H1 (cell line): ENCODE results near the gene STX4. TPM values are rescaled to one million over a fixed set of nuclear protein-coding genes. Genes with fewer than 3 reads are reported as not detected.
A peak's percentile ranks its signal among the peaks of the same experiment; 100 is the strongest.

Experiments
- CTCF ChIA-PET: fragments of 300-600 bp; sonication (Branson Sonifier 250); formaldehyde crosslinking; loops from one replicate; lab custom pipeline; 2021; ENCODE audit not compliant: partially characterized antibody; lab: Charles Lee
- POLR2A ChIA-PET: fragments of 300-600 bp; sonication (Branson Sonifier 250); formaldehyde crosslinking; loops from one replicate; lab custom pipeline; 2021; ENCODE audit warnings: inconsistent platforms; ENCODE audit not compliant: partially characterized antibody; lab: Charles Lee
- DNase-seq, 2 experiments: peaks; one replicate each; pipeline versions ENCODE4 v3.0.0 to v3.0.0-alpha.2; 2010 to 2022; ENCODE audit warnings: low spot score in 2 of 2, low read depth in 1 of 2, mixed read lengths in 1 of 2
- FAIRE-seq: peaks from 2 replicates; lab custom pipeline; 2011; peaks lifted over from hg19 to GRCh38; lab: Jason Lieb, UNC
- H2AFZ ChIP-seq: 2 replicates; pipeline ENCODE4 v1.8.1; 2012; ENCODE audit warnings: low read length, inconsistent platforms
- H2AK5ac ChIP-seq: 2 replicates; pipeline ENCODE4 v1.6.1; 2013; ENCODE audit warnings: low read depth, low read length
- H2BK120ac ChIP-seq: replicated peaks from 2 replicates; pipeline ENCODE3; 2013; ENCODE audit warnings: low read depth, low read length, inconsistent platforms
- H2BK12ac ChIP-seq: 2 replicates; pipeline ENCODE4 v1.6.1; 2013; ENCODE audit warnings: low read depth, low read length
- H2BK15ac ChIP-seq: 2 replicates; pipeline ENCODE4 v1.6.1; 2013; ENCODE audit warnings: low read length
- H2BK20ac ChIP-seq: 2 replicates; pipeline ENCODE4 v1.6.1; 2013; ENCODE audit warnings: low read length
- H2BK5ac ChIP-seq: 2 replicates; pipeline ENCODE4 v1.6.1; 2013; ENCODE audit warnings: low read depth, low read length
- H3K14ac ChIP-seq: 2 replicates; pipeline ENCODE4 v1.6.1; 2013; ENCODE audit warnings: inconsistent platforms; ENCODE audit not compliant: insufficient read length
- H3K18ac ChIP-seq: 2 replicates; pipeline ENCODE4 v1.6.1; 2013; ENCODE audit warnings: low read length; ENCODE audit errors: extremely low read depth
- H3K23ac ChIP-seq: 2 replicates; pipeline ENCODE4 v1.6.1; 2013; ENCODE audit warnings: inconsistent platforms; ENCODE audit not compliant: insufficient read length
- H3K23me2 ChIP-seq: 2 replicates; pipeline ENCODE4 v1.6.1; 2013; ENCODE audit warnings: low read depth, low read length
- H3K27ac ChIP-seq: 2 replicates; pipeline ENCODE4 v1.6.1; 2011; ENCODE audit warnings: low read depth, low read length, inconsistent platforms
- H3K27me3 ChIP-seq, 4 experiments: replicated peaks in 1 of 4; 1 replicate in 1 of 4; 2 replicates in 3 of 4; pipeline versions ENCODE4 v1.6.1 to v1.8.1; 2011 to 2013; ENCODE audit warnings: low read length in 3 of 4, mild to moderate bottlenecking in 3 of 4, inconsistent platforms in 2 of 4, mixed read lengths in 2 of 4, moderate library complexity in 1 of 4; ENCODE audit not compliant: control insufficient read depth in 3 of 4, insufficient read depth in 3 of 4; ENCODE audit errors: extremely low read depth in 1 of 4
- H3K36me3 ChIP-seq, 4 experiments: 2 replicates each; pipeline versions ENCODE4 v1.6.1 to v1.8.1; 2011 to 2013; ENCODE audit warnings: mild to moderate bottlenecking in 4 of 4, low read length in 3 of 4, moderate library complexity in 2 of 4, control low read depth in 1 of 4, inconsistent platforms in 1 of 4; ENCODE audit not compliant: insufficient read depth in 4 of 4, control insufficient read depth in 2 of 4
- H3K4ac ChIP-seq: replicated peaks from 2 replicates; pipeline ENCODE3; 2013; ENCODE audit warnings: low read length, low read depth, mixed read lengths, inconsistent platforms; ENCODE audit not compliant: insufficient read length
- H3K4me1 ChIP-seq, 4 experiments: replicated peaks in 1 of 4; 1 replicate in 1 of 4; 2 replicates in 3 of 4; pipeline versions ENCODE4 v1.6.1 to v1.8.1; 2011 to 2013; ENCODE audit warnings: low read length in 3 of 4, inconsistent platforms in 2 of 4, mixed read lengths in 1 of 4; ENCODE audit not compliant: insufficient read depth in 4 of 4, control insufficient read depth in 3 of 4
- H3K4me2 ChIP-seq, 2 experiments: 2 replicates each; pipeline versions ENCODE4 v1.6.1 to v1.8.1; 2011 to 2013; ENCODE audit warnings: low read depth in 2 of 2, low read length in 2 of 2, control low read depth in 1 of 2, inconsistent platforms in 1 of 2, mild to moderate bottlenecking in 1 of 2; ENCODE audit not compliant: insufficient read depth in 1 of 2
- H3K4me3 ChIP-seq, 4 experiments: fragments of 200-600, 300-600 bp in 1 of 4; sonication (generic), shearing (Covaris generic), sonication (Bioruptor Twin) in 1 of 4; 2 replicates each; pipeline versions ENCODE4 v1.5.1 to v1.8.1; 2011 to 2016; ENCODE audit warnings: low read length in 4 of 4, low read depth in 3 of 4, control low read depth in 2 of 4, inconsistent platforms in 2 of 4, mild to moderate bottlenecking in 2 of 4, mixed read lengths in 1 of 4, moderate library complexity in 1 of 4; ENCODE audit not compliant: insufficient read depth in 2 of 4; ENCODE audit errors: extremely low read depth in 1 of 4
- H3K56ac ChIP-seq: replicated peaks from 2 replicates; pipeline ENCODE3; 2013; ENCODE audit warnings: low read depth, mild to moderate bottlenecking, mixed read lengths, low read length, inconsistent platforms; ENCODE audit not compliant: insufficient read length
- H3K79me1 ChIP-seq: 2 replicates; pipeline ENCODE4 v1.6.1; 2013; ENCODE audit warnings: low read depth, low read length, control low read depth
- H3K79me2 ChIP-seq, 2 experiments: 2 replicates each; pipeline versions ENCODE4 v1.6.1 to v1.8.1; 2012 to 2013; ENCODE audit warnings: low read length in 2 of 2, mild to moderate bottlenecking in 2 of 2, inconsistent platforms in 1 of 2; ENCODE audit not compliant: insufficient read depth in 2 of 2, control insufficient read depth in 1 of 2
- H3K9ac ChIP-seq, 4 experiments: replicated peaks in 1 of 4; 1 replicate in 1 of 4; 2 replicates in 3 of 4; pipeline versions ENCODE4 v1.6.1 to v1.8.1; 2011 to 2013; ENCODE audit warnings: low read depth in 3 of 4, low read length in 3 of 4, control low read depth in 2 of 4, mild to moderate bottlenecking in 2 of 4, moderate library complexity in 2 of 4, inconsistent platforms in 1 of 4; ENCODE audit errors: extremely low read depth in 1 of 4
- H3K9me3 ChIP-seq, 2 experiments: 2 replicates each; pipeline versions ENCODE4 v1.6.1 to v1.8.1; 2012 to 2013; ENCODE audit warnings: mild to moderate bottlenecking in 2 of 2, moderate library complexity in 2 of 2, control low read depth in 1 of 2, inconsistent platforms in 1 of 2, low read depth in 1 of 2, low read length in 1 of 2, mixed read lengths in 1 of 2; ENCODE audit not compliant: insufficient read depth in 2 of 2
- H4K20me1 ChIP-seq, 2 experiments: replicated peaks in 1 of 2; 2 replicates each; pipeline versions ENCODE3 to v1.8.1; 2011 to 2013; ENCODE audit warnings: inconsistent platforms in 2 of 2, low read length in 2 of 2, mild to moderate bottlenecking in 1 of 2; ENCODE audit not compliant: insufficient read depth in 2 of 2, control insufficient read depth in 1 of 2
- H4K5ac ChIP-seq: 2 replicates; pipeline ENCODE4 v1.6.1; 2013; ENCODE audit warnings: low read length, low read depth, mixed read lengths, inconsistent platforms; ENCODE audit not compliant: insufficient read length
- H4K8ac ChIP-seq: 2 replicates; pipeline ENCODE4 v1.8.0; 2013; ENCODE audit warnings: mild to moderate bottlenecking, moderate library complexity, low read length, inconsistent platforms; ENCODE audit not compliant: insufficient read depth; ENCODE audit errors: extremely low read depth
- H4K91ac ChIP-seq: replicated peaks from 2 replicates; pipeline ENCODE3; 2013; ENCODE audit warnings: low read length, mixed read lengths, inconsistent platforms; ENCODE audit not compliant: insufficient read length
- ASH2L ChIP-seq: fragments of 200-600, 300-600 bp; sonication (generic); IDR thresholded peaks from one replicate; pipeline ENCODE4 v1.7.1; 2017; ENCODE audit warnings: low read length
- CBX8 ChIP-seq: fragments of 300-800, 300-1000 bp; sonication (generic); IDR thresholded peaks from 2 replicates; pipeline ENCODE4 v1.7.1; 2016; ENCODE audit warnings: low read depth, low read length, borderline replicate concordance
- RXRA ChIP-seq: IDR thresholded peaks from 2 replicates; pipeline ENCODE4 v1.6.1; 2011; ENCODE audit warnings: low read depth, mild to moderate bottlenecking, low read length, moderate library complexity; ENCODE audit not compliant: insufficient read depth
- TAF1 ChIP-seq: IDR thresholded peaks from 2 replicates; pipeline ENCODE4 v1.6.1; 2011; ENCODE audit warnings: mild to moderate bottlenecking, low read depth, low read length
- ZNF274 ChIP-seq: IDR thresholded peaks from 2 replicates; pipeline ENCODE4 v1.7.0; 2012; ENCODE audit warnings: low read length, borderline replicate concordance; ENCODE audit errors: extremely low read depth
- WGBS, 2 experiments: shearing (Covaris generic) in 1 of 2; methylation state at CpG; one replicate each; pipeline versions ENCODE4 v1.1.6 to v1.1.7; 2013 to 2015; ENCODE audit warnings: low lambda C conversion rate in 2 of 2, mixed read lengths in 2 of 2, inconsistent platforms in 1 of 2, low coverage in 1 of 2, missing lambda C conversion rate in 1 of 2; ENCODE audit not compliant: insufficient replicate concordance in 2 of 2, insufficient coverage in 1 of 2, insufficient read length in 1 of 2; ENCODE audit errors: extremely low coverage in 1 of 2, missing lambda C conversion rate in 1 of 2; 5-methylcytosine and 5-hydroxymethylcytosine counted together
- polyA plus RNA-seq, 7 experiments: library from polyadenylated mRNA; depleted of rRNA in 3 of 7; stranded (reverse) in 5 of 7; unstranded in 2 of 7; fragments of >200 nt in 5 of 7; fragments of 200-250 nt in 2 of 7; gene quantifications; 1 replicate in 5 of 7; 2 replicates in 1 of 7; 4 replicates in 1 of 7; pipeline versions ENCODE4 v1.2.1 to v1.2.3, GENCODE V29; 2011 to 2013; ENCODE audit warnings: missing spikeins in 2 of 7, mixed read lengths in 2 of 7
- total RNA-seq: library from RNA; stranded (reverse); fragmentation: NEBNext Ultra II Directional; extraction: Animal tissue kit (Norgen Biotek cat#: 25700); gene quantifications from 2 replicates; pipeline ENCODE4 v1.2.1, GENCODE V29; 2021

STX4 gene
- total and polyA plus RNA-seq, 2 of the 8 experiments (the other 6 are each of a cell fraction or from before 2014, with no cell fraction given): 25.8 to 32.3 TPM

DNA sequence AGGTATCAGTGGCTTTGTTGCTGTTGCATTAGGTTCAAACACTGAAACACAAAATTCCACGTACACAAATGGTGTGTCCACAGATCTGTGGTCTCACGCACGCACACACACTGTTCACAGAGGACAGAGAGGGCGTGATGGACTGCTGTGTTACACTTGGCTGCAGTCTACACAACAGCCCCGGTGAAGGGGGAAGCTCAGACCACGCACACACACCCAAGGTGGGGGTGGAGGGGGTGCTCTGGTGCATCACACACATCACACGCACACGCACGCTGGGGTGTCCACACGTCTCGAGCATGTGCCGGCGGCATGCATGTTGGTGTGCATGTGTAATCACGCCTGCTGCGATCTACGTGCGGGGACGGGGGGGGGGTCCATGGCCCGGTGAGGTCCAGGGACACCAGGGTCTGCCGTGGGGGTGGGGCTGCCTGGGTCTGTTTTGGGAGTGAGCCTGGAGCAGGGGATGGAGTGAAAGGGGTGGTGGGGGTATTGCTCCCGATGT, 41.0 kb upstream of the STX4 start:
- no peak overlapping the region for H3K14ac ChIP-seq
- no peaks in the 10 kb centered on the region for H3K79me1 ChIP-seq
- H2BK120ac ChIP-seq: no peak overlapping the region
- H4K91ac ChIP-seq: no peak overlapping the region
- peaks cover 0 to 7% (median 4%) of the 10 kb centered on the region in 4 experiments; a peak in 4 of 7 replicates for H3K4me1 ChIP-seq
- no peak for FAIRE-seq
- H3K23me2 ChIP-seq: peaks cover 7% of the 10 kb centered on the region
- no peak overlapping the region for H2BK20ac ChIP-seq
- 0 out of 2 replicates have a peak overlapping the region, but pooled peaks have one; percentile 60 for H2BK12ac ChIP-seq
- no peaks in the 10 kb centered on the region for H3K9me3 ChIP-seq
- no peaks in the 10 kb centered on the region; a peak in 1 of 7 replicates for H3K27me3 ChIP-seq
- ChIA-PET POLR2A (no interaction called here), CTCF (interaction anchor here (1.8 kb wide), 1 partner anchor 50 kb away, joined by 9 read pairs; no protein-coding TSS in a partner anchor)
- peaks cover 0 to 3% of the 10 kb centered on the region in 2 experiments for H4K20me1 ChIP-seq
- no peak overlapping the region for H3K56ac ChIP-seq
- H3K9ac ChIP-seq: no peak overlapping the region
- no peak overlapping the region for H2AK5ac ChIP-seq
- H3K23ac ChIP-seq: no peak overlapping the region
- H2BK5ac ChIP-seq: no peak overlapping the region
- H3K79me2 ChIP-seq: no peaks in the 10 kb centered on the region
- no peak for DNase-seq
- WGBS, 2 experiments: 95% methylated on average over 18 of the region's 21 CpGs; no CpG with 5 or more reads in 1 of the 2 experiments
- no peak overlapping the region for H3K4me2 ChIP-seq
- H3K4me3 ChIP-seq: no peak overlapping the region
- no peak overlapping the region for H3K4ac ChIP-seq
- H2BK15ac ChIP-seq: no peak overlapping the region
- H2AFZ ChIP-seq: no peak overlapping the region
- no peak overlapping the region for H3K27ac ChIP-seq
- no peak overlapping the region for H4K5ac ChIP-seq
- TF ChIP-seq CBX8: no peak
- no peak for TF ChIP-seq ZNF274
- TF ChIP-seq ASH2L: no peak
- no peak for TF ChIP-seq RXRA
- no peak for TF ChIP-seq TAF1
- no peak overlapping the region for H3K18ac ChIP-seq
- no peak overlapping the region for H4K8ac ChIP-seq
- H3K36me3 ChIP-seq: no peaks in the 10 kb centered on the region
